GM12864 (cell line): ENCODE results near the gene BIRC2.

ENCODE experiments used
- DNase-seq: peaks from one replicate; pipeline ENCODE4 v3.0.0-alpha.2; 2011; ENCODE audit warnings: low read depth
- H3K4me3 ChIP-seq: 2 replicates; pipeline ENCODE4 v1.5.1; 2011; ENCODE audit warnings: mild to moderate bottlenecking, low read depth, low read length, control low read depth
- CTCF ChIP-seq: IDR thresholded peaks from 2 replicates; pipeline ENCODE4 v1.5.1; 2011; ENCODE audit warnings: low read depth, mild to moderate bottlenecking, moderate library complexity, low read length, control low read depth, inconsistent platforms; ENCODE audit errors: missing control alignments

Gene BIRC2

GRCh38 chr11:102377891-102378290 is 30.9 kb downstream of the BIRC2 start:
- no peak overlapping the region for H3K4me3 ChIP-seq
- DNase-seq: no peak
- no peak for TF ChIP-seq CTCF

GRCh38 chr11:102378818-102379217 is 31.8 kb downstream of the BIRC2 start:
- no peak for DNase-seq
- H3K4me3 ChIP-seq: no peak overlapping the region
- TF ChIP-seq CTCF: no peak

- no peak overlapping the region for H3K4me3 ChIP-seq
- no peak for TF ChIP-seq CTCF
- no peak for DNase-seq
Observed at GRCh38 chr11:102382384-102382783, 35.4 kb downstream of the BIRC2 start.

GRCh38 chr11:102383839-102384238 is 36.8 kb downstream of the BIRC2 start:
- H3K4me3 ChIP-seq: no peak overlapping the region
- no peak for DNase-seq
- TF ChIP-seq CTCF: no peak

- H3K4me3 ChIP-seq: no peak overlapping the region
- TF ChIP-seq CTCF: no peak
- no peak for DNase-seq
Observed at GRCh38 chr11:102384419-102385079, 37.5 kb downstream of the BIRC2 start.

GRCh38 chr11:102385085-102386007 is 38.3 kb downstream of the BIRC2 start:
- TF ChIP-seq CTCF: no peak
- no peak overlapping the region for H3K4me3 ChIP-seq
- DNase-seq: no peak
